ENCODE results near the gene COL9A2.

Gene COL9A2

DNA sequence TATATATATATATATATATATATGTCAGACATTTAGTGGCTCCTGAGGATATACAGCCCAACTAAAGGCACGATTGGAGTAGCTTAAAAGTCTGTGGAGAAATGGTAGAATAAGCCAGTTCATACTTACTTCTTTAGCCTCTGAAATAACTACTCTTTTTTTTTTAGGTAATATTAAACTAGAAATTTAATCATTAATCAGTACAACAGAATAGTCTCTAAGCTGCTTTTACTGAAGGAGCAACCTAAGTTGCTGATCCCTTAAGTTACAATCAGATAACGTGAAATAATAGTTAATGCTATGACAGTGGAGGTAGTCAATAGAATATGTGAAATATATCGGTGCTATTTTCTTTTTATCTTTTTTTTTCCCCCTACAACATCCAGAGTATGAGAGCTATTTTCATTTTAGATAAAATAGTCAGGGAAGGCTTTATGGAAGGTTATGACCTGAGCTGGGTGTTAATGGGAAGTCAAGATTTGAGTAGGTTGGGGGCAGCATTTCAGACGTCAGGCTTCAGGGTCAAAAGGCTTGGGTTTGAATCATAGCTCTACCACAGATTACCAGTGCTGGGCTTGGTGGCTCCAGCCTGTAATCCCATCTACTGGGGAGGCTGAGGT, 43.4 kb downstream of the COL9A2 start:
- TF ChIP-seq, protein P1, sequence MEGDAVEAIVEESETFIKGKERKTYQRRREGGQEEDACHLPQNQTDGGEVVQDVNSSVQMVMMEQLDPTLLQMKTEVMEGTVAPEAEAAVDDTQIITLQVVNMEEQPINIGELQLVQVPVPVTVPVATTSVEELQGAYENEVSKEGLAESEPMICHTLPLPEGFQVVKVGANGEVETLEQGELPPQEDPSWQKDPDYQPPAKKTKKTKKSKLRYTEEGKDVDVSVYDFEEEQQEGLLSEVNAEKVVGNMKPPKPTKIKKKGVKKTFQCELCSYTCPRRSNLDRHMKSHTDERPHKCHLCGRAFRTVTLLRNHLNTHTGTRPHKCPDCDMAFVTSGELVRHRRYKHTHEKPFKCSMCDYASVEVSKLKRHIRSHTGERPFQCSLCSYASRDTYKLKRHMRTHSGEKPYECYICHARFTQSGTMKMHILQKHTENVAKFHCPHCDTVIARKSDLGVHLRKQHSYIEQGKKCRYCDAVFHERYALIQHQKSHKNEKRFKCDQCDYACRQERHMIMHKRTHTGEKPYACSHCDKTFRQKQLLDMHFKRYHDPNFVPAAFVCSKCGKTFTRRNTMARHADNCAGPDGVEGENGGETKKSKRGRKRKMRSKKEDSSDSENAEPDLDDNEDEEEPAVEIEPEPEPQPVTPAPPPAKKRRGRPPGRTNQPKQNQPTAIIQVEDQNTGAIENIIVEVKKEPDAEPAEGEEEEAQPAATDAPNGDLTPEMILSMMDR (IDR thresholded peaks at IDR 0.05; ENCODE audit: insufficient read depth, low read depth, low read length, missing control alignments) = no peak
- no peak for DNase-seq (ENCODE audit: low read depth)
- no peak overlapping the region for H3K4me3 ChIP-seq (ENCODE audit: low read length)

DNA sequence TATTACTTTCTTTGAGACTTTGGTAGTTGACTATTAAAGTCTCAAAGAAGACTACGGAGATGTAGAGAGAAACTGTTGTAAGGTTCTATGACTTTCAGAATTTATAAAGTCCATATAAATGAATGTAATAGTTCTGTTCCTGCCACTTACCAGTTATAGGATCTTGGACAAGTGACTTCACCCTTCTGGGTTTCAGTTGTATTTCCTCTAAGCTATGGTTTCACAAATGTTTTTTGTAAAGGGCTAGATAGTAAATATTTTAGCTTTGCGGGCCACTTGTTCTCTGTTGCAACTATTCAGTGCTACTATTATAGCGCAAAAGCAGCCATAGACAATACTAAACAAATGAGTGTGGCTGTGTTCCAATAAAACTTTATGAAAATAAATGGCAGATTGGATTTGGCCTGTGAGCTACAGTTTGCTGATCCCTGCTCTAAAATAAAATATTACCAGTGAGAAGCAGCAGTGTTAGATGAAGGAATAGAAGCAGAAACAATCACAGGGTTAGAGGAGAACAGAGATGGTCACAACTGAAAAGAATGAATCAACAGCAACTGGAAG, 44.4 kb downstream of the COL9A2 start:
- DNase-seq (ENCODE audit: low read depth) = no peak
- TF ChIP-seq, protein P1 (IDR thresholded peaks at IDR 0.05; ENCODE audit: insufficient read depth, low read depth, low read length, missing control alignments) = no peak
- no peak overlapping the region for H3K4me3 ChIP-seq (ENCODE audit: low read length)

DNA sequence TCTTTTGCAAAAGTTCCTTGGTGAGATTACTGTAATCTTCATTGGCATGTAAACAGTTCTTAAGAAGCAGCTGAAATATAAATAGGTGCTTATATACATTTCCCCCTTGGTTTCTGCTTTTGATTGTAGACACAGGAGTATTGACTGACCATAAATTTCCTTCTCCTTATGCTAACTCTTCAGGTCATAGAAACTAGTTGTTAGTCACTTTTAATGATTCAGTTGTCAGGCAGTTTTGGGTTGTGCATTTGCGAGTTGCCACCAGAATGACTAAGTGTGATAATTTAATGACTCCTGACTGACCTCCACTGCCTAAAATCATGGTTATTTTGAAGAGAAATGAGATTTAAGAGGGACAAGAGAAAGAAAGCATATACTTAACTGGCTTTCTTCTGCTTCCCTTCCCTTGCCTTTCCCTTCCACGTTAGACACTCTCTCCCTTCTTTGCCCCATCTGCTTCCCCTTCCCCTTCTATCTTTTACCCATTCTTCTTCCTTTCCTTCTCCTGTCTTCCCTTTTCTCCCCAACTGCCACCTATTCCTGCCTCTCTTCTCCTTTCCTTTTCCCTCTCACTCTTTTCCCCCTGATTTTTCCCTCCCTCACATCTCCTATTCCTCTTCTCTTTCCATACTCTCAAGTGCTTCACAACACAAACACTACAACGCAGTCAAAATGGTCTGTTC, 46.8 kb downstream of the COL9A2 start:
- peak; percentile 84 for DNase-seq (ENCODE audit: low read depth)
- TF ChIP-seq, protein P1 (IDR thresholded peaks at IDR 0.05; ENCODE audit: insufficient read depth, low read depth, low read length, missing control alignments) = no peak
- no peak overlapping the region for H3K4me3 ChIP-seq (ENCODE audit: low read length)

DNA sequence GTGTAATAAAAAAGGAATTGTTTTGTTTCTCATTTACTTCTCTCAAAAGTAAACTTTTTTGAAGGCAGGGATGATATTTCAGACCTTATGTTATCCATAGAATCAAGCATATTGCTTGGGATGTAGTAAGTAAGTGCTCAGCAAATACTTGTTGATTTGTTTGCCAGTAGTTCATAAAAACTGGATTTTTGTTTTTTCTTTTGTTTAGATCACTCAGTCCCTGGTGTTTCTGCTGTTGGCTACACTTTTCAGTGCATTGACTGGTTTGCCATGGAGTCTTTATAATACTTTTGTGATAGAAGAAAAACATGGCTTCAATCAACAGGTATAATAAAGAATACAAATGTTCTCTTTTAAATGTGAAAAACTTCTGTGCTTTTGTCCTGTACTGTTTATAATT, 48.9 kb downstream of the COL9A2 start:
- no peak overlapping the region for H3K4me3 ChIP-seq (ENCODE audit: low read length)
- TF ChIP-seq, protein P1 (IDR thresholded peaks at IDR 0.05; ENCODE audit: insufficient read depth, low read depth, low read length, missing control alignments) = no peak
- no peak for DNase-seq (ENCODE audit: low read depth)

DNA sequence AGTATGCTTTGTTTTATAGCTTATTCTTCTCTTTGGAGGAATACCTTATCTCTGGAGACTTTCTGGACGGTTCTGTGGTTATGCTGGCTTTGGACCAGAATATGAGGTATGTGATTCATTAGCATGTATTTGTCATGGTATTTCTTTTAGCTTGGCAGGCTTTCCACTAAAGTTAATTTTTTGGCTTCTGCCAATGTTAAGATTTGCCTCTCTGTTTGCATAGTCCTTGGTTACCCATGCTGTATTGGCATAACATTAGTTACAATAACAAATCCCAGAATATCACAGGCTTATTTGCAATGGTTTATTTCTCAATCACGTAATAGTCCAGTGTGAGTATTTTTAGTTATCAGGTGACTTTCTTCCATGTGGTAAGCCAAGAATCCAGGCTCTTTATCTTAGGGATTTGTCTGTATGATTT, 49.3 kb downstream of the COL9A2 start:
- peak; percentile 83 for DNase-seq (ENCODE audit: low read depth)
- TF ChIP-seq, protein P1 (IDR thresholded peaks at IDR 0.05; ENCODE audit: insufficient read depth, low read depth, low read length, missing control alignments) = no peak
- H3K4me3 ChIP-seq (ENCODE audit: low read length) = no peak overlapping the region

DNA sequence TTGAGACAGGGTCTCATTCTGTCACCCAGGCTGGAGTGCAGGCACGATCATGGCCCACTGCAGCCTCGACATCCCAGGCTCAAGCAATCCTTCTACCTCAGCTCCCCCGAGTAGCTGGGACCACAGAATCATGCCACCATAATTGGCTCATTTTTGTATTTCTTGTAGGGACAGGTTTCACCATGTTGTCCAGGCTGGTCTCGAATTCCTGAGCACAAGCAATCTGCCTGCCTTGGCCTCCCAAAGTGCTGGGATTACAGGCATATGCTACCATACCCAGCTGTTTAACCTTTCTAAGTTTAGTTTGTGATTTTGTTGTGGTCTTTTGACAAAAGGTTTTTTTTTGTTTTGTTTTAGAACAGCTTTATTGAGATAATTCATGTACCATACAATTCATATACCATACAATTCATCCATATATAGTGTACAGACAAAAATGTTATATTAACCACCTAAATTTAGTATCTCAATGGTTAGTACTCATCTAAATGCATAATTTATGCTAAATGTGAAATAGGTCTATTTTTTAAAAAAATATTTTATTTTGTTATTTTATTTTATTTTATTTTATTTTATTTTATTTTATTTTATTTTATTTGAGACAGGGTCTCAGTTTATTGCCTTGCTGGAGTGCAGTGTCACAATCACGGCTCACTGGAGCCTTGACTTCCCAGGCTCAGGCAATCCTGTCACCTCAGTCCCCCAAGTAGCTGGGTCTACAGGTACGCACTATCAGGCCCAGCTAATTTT, 50.1 kb downstream of the COL9A2 start:
- no peak overlapping the region for H3K4me3 ChIP-seq (ENCODE audit: low read length)
- DNase-seq (ENCODE audit: low read depth) = peak; percentile 73
- TF ChIP-seq, protein P1 (IDR thresholded peaks at IDR 0.05; ENCODE audit: insufficient read depth, low read depth, low read length, missing control alignments) = no peak
